DND-41 (cell line): ENCODE measurements around the gene BRCA2.

ENCODE experiments used
- EZH2 ChIP-seq: IDR thresholded peaks from 3 replicates; pipeline ENCODE4 v1.6.1; 2012; ENCODE audit warnings: borderline replicate concordance, low read depth, mild to moderate bottlenecking, moderate library complexity, low read length, inconsistent platforms; ENCODE audit not compliant: severe bottlenecking
- TF ChIP-seq, protein P1 (sequence below): IDR thresholded peaks from 2 replicates; pipeline ENCODE4 v1.5.1; 2012; ENCODE audit warnings: borderline replicate concordance, low read length, moderate library complexity, mild to moderate bottlenecking; ENCODE audit not compliant: poor library complexity, severe bottlenecking; ENCODE audit errors: extremely low read depth

DNA sequence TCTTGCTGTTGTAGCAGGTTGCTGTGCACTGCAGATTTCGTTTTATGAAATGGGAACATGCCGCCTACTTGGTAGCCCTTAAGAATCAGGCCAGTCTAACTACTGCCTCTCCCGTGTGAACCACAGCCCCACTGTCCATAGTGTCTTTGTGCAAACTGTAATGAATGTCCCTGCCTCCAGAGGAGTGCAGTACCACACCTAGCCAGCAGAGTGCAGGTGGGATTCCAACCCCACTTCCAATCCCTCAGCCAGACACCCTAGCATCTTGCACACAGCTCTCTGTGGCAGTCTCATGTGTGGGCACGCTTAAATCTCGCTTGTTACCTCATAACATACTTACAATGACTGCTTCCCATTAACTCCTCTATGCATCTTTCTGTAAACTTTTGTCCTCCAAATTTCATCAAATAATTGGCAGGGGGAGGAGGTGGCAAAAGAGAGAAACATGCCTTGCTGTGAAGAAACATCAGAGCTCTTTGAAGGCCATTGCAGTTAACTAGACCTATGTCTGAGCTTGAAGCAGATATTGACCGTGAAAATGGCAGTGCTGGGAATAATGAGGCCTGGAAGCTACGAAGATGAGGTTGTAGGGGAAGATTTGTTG, 47.4 kb upstream of the BRCA2 start:
- TF ChIP-seq, protein P1, sequence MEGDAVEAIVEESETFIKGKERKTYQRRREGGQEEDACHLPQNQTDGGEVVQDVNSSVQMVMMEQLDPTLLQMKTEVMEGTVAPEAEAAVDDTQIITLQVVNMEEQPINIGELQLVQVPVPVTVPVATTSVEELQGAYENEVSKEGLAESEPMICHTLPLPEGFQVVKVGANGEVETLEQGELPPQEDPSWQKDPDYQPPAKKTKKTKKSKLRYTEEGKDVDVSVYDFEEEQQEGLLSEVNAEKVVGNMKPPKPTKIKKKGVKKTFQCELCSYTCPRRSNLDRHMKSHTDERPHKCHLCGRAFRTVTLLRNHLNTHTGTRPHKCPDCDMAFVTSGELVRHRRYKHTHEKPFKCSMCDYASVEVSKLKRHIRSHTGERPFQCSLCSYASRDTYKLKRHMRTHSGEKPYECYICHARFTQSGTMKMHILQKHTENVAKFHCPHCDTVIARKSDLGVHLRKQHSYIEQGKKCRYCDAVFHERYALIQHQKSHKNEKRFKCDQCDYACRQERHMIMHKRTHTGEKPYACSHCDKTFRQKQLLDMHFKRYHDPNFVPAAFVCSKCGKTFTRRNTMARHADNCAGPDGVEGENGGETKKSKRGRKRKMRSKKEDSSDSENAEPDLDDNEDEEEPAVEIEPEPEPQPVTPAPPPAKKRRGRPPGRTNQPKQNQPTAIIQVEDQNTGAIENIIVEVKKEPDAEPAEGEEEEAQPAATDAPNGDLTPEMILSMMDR, result peak; percentile 61
- TF ChIP-seq EZH2, result no peak
